ENCODE measurements around the gene AK5.

Gene AK5

GRCh38 chr1:77282866-77283539 is 1.2 kb downstream of the AK5 start:
- Histone ChIP-seq H3K27ac (no peak overlapping the region), H3K4me1 (no peaks in the 10 kb centered on the region)

GRCh38 chr1:77283701-77284425 is 2.0 kb downstream of the AK5 start:
- H3K4me2 ChIP-seq (ENCODE audit: low read length), result no peak overlapping the region
- no peaks in the 10 kb centered on the region for H3K4me1 ChIP-seq
- H3K79me2 ChIP-seq, result no peaks in the 10 kb centered on the region
- no peak for TF ChIP-seq CTCF (IDR thresholded peaks at IDR 0.05)
- no peaks in the 10 kb centered on the region for H3K36me3 ChIP-seq (ENCODE audit: control insufficient read depth, insufficient read depth, low read length)
- no peaks in the 10 kb centered on the region for H3K27me3 ChIP-seq (ENCODE audit: control insufficient read depth, insufficient read depth, low read length)
- no peaks in the 10 kb centered on the region for H3K9me3 ChIP-seq (ENCODE audit: control insufficient read depth, low read length)
- no peak overlapping the region for H3K9ac ChIP-seq
- no peak overlapping the region for H3K4me3 ChIP-seq (ENCODE audit: low read depth, low read length)
- no peak overlapping the region for H2AFZ ChIP-seq
- no peak overlapping the region for H3K27ac ChIP-seq

More at GRCh38 chr1:77282866-77283539, 1.2 kb downstream of the AK5 start:
- H2AFZ ChIP-seq, result no peak overlapping the region
- H3K36me3 ChIP-seq (ENCODE audit: control insufficient read depth, insufficient read depth, low read length), result no peaks in the 10 kb centered on the region
- no peak for TF ChIP-seq CTCF (IDR thresholded peaks at IDR 0.05)
- no peaks in the 10 kb centered on the region for H3K79me2 ChIP-seq
- H3K9ac ChIP-seq, result no peak overlapping the region
- peak overlapping the region; percentile 84 for H3K4me2 ChIP-seq (ENCODE audit: low read length)
- H3K9me3 ChIP-seq (ENCODE audit: control insufficient read depth, low read length), result no peaks in the 10 kb centered on the region
- H3K4me3 ChIP-seq (ENCODE audit: low read depth, low read length), result peak overlapping the region; percentile 38
- no peaks in the 10 kb centered on the region for H3K27me3 ChIP-seq (ENCODE audit: control insufficient read depth, insufficient read depth, low read length)

GRCh38 chr1:77287535-77287934 is 5.7 kb downstream of the AK5 start:
- no peaks in the 10 kb centered on the region for H3K36me3 ChIP-seq (ENCODE audit: control insufficient read depth, insufficient read depth, low read length)
- H3K4me3 ChIP-seq (ENCODE audit: low read depth, low read length), result no peak overlapping the region
- no peaks in the 10 kb centered on the region for H3K27me3 ChIP-seq (ENCODE audit: control insufficient read depth, insufficient read depth, low read length)
- no peak overlapping the region for H3K9ac ChIP-seq
- H2AFZ ChIP-seq, result no peak overlapping the region
- H3K9me3 ChIP-seq (ENCODE audit: control insufficient read depth, low read length), result no peaks in the 10 kb centered on the region
- no peak overlapping the region for H3K27ac ChIP-seq
- H3K4me2 ChIP-seq (ENCODE audit: low read length), result no peak overlapping the region
- H3K4me1 ChIP-seq, result no peaks in the 10 kb centered on the region
- H3K79me2 ChIP-seq, result no peaks in the 10 kb centered on the region
- TF ChIP-seq CTCF (IDR thresholded peaks at IDR 0.05), result no peak

GRCh38 chr1:77288275-77288674 is 6.5 kb downstream of the AK5 start:
- no peak for TF ChIP-seq CTCF (IDR thresholded peaks at IDR 0.05)
- no peak overlapping the region for H3K4me3 ChIP-seq (ENCODE audit: low read depth, low read length)
- H3K27ac ChIP-seq, result no peak overlapping the region
- H3K36me3 ChIP-seq (ENCODE audit: control insufficient read depth, insufficient read depth, low read length), result no peaks in the 10 kb centered on the region
- no peak overlapping the region for H3K4me2 ChIP-seq (ENCODE audit: low read length)
- no peak overlapping the region for H3K9ac ChIP-seq
- no peak overlapping the region for H2AFZ ChIP-seq
- no peaks in the 10 kb centered on the region for H3K4me1 ChIP-seq
- no peaks in the 10 kb centered on the region for H3K79me2 ChIP-seq
- no peaks in the 10 kb centered on the region for H3K9me3 ChIP-seq (ENCODE audit: control insufficient read depth, low read length)
- no peaks in the 10 kb centered on the region for H3K27me3 ChIP-seq (ENCODE audit: control insufficient read depth, insufficient read depth, low read length)
